HepG2 (cell line): ENCODE measurements around the gene IFT172. TPM values are rescaled to one million over a fixed set of nuclear protein-coding genes. Genes with fewer than 3 reads are reported as not detected.

Source experiments
- HOXA9 ChIP-seq: sonication (generic); formaldehyde crosslinking; IDR thresholded peaks from 2 replicates; pipeline ENCODE4 v1.8.1; 2022; ENCODE audit warnings: missing genetic modification reagents, mild to moderate bottlenecking, moderate library complexity, borderline replicate concordance
- KDM2A ChIP-seq: sonication (generic); formaldehyde crosslinking; IDR thresholded peaks from 2 replicates; pipeline ENCODE4 v1.4.0; 2020; ENCODE audit warnings: low read depth, missing genetic modification reagents, borderline replicate concordance
- KDM4B ChIP-seq: sonication (generic); formaldehyde crosslinking; IDR thresholded peaks from 2 replicates; pipeline ENCODE4 v1.4.0; 2020; ENCODE audit warnings: missing genetic modification reagents
- MAZ ChIP-seq, 2 experiments: sonication (generic) in 1 of 2; formaldehyde crosslinking in 1 of 2; IDR thresholded peaks; 2 replicates each; pipeline versions ENCODE4 v1.5.0 to v1.6.1; 2012 to 2020; ENCODE audit warnings: low read depth in 2 of 2, mild to moderate bottlenecking in 2 of 2, borderline replicate concordance in 1 of 2, improper control_type of control experiment in 1 of 2, low read length in 1 of 2, missing genetic modification reagents in 1 of 2, moderate library complexity in 1 of 2
- RFX3 ChIP-seq: IDR thresholded peaks from 2 replicates; pipeline ENCODE4 v1.6.1; 2016; ENCODE audit warnings: missing biosample characterization, missing genetic modification reagents
- RFXANK ChIP-seq: IDR thresholded peaks from 2 replicates; pipeline ENCODE4 v1.6.1; 2016
- SALL1 ChIP-seq: sonication (generic); formaldehyde crosslinking; IDR thresholded peaks from 2 replicates; pipeline ENCODE4 v1.8.0; 2022; ENCODE audit warnings: mild to moderate bottlenecking, missing genetic modification reagents
- SIX1 ChIP-seq: sonication (generic); formaldehyde crosslinking; IDR thresholded peaks from 2 replicates; pipeline ENCODE4 v1.4.0; 2020; ENCODE audit warnings: missing genetic modification reagents, borderline replicate concordance
- TOPORS ChIP-seq: sonication (generic); formaldehyde crosslinking; IDR thresholded peaks from 2 replicates; pipeline ENCODE4 v1.8.0; 2023; ENCODE audit warnings: mild to moderate bottlenecking, missing genetic modification reagents
- ZNF12 ChIP-seq: sonication (generic); formaldehyde crosslinking; IDR thresholded peaks from 2 replicates; pipeline ENCODE4 v1.5.0; 2020; ENCODE audit warnings: missing genetic modification reagents
- ZNF234 ChIP-seq: sonication (generic); formaldehyde crosslinking; conservative IDR thresholded peaks from 2 replicates; pipeline ENCODE4 v1.5.1; 2020; ENCODE audit warnings: mild to moderate bottlenecking, missing genetic modification reagents
- ZNF329 ChIP-seq: sonication (generic); formaldehyde crosslinking; IDR thresholded peaks from 2 replicates; pipeline ENCODE4 v1.9.0; 2021; ENCODE audit warnings: low read depth, mild to moderate bottlenecking, missing genetic modification reagents
- ZNF350 ChIP-seq: sonication (generic); formaldehyde crosslinking; IDR thresholded peaks from 2 replicates; pipeline ENCODE4 v1.4.0; 2020; ENCODE audit warnings: mild to moderate bottlenecking, low read depth, missing genetic modification reagents, borderline replicate concordance
- ZNF383 ChIP-seq: sonication (generic); formaldehyde crosslinking; IDR thresholded peaks from 2 replicates; pipeline ENCODE4 v1.4.0; 2020; ENCODE audit warnings: missing genetic modification reagents, mild to moderate bottlenecking, borderline replicate concordance
- ZNF598 ChIP-seq: sonication (generic); formaldehyde crosslinking; IDR thresholded peaks from 2 replicates; pipeline ENCODE4 v1.5.1; 2020; ENCODE audit warnings: mild to moderate bottlenecking, missing genetic modification reagents, borderline replicate concordance
- ZNF607 ChIP-seq: sonication (generic); formaldehyde crosslinking; IDR thresholded peaks from 2 replicates; pipeline ENCODE4 v1.5.1; 2020; ENCODE audit warnings: missing genetic modification reagents, mild to moderate bottlenecking, borderline replicate concordance
- ZNF619 ChIP-seq: sonication (generic); formaldehyde crosslinking; IDR thresholded peaks from 2 replicates; pipeline ENCODE4 v1.4.0; 2020; ENCODE audit warnings: mild to moderate bottlenecking, missing genetic modification reagents
- ZNF761 ChIP-seq: sonication (generic); formaldehyde crosslinking; conservative IDR thresholded peaks from 2 replicates; pipeline ENCODE4 v1.4.0; 2020; ENCODE audit warnings: mild to moderate bottlenecking, missing genetic modification reagents
- ZNF775 ChIP-seq: sonication (generic); formaldehyde crosslinking; IDR thresholded peaks from 2 replicates; pipeline ENCODE4 v1.4.0; 2020; ENCODE audit warnings: missing genetic modification reagents, mild to moderate bottlenecking, moderate library complexity, borderline replicate concordance
- polyA plus RNA-seq, 8 experiments: library from polyadenylated mRNA; depleted of rRNA in 3 of 8; stranded (reverse) in 7 of 8; unstranded in 1 of 8; fragments of >200 nt; fragmentation: Illumina TruSeq in 4 of 8; extraction: Trizol in 4 of 8; gene quantifications; 2 replicates each; pipeline versions ENCODE4 v1.2.1 to v1.2.3, GENCODE V29; 2011 to 2016; ENCODE audit warnings: low read depth in 4 of 8, missing spikeins in 1 of 8, mixed read lengths in 1 of 8; ENCODE audit not compliant: insufficient read depth in 1 of 8
- total RNA-seq, 5 experiments: library from RNA; depleted of rRNA; stranded (reverse); fragments of >200 nt; fragmentation: Illumina TruSeq; extraction: Trizol; gene quantifications; 2 replicates each; pipeline ENCODE4 v1.2.3, GENCODE V29; 2016; ENCODE audit warnings: low read depth in 1 of 5
- TF ChIP-seq, protein P1 (sequence below), 2 experiments: sonication (generic) in 1 of 2; formaldehyde crosslinking in 1 of 2; IDR thresholded peaks; 2 replicates each; pipeline versions ENCODE4 v1.5.1 to v1.6.1; 2011 to 2020; ENCODE audit warnings: borderline replicate concordance in 1 of 2, low read depth in 1 of 2, low read length in 1 of 2, mild to moderate bottlenecking in 1 of 2, missing genetic modification reagents in 1 of 2, moderate library complexity in 1 of 2
- TF ChIP-seq, protein P2 (sequence below): sonication (generic); formaldehyde crosslinking; IDR thresholded peaks from 2 replicates; pipeline ENCODE4 v1.8.1; 2023; ENCODE audit warnings: mild to moderate bottlenecking, inconsistent platforms, moderate library complexity, missing genetic modification reagents, borderline replicate concordance
- TF ChIP-seq, protein P3 (sequence below): sonication (generic); formaldehyde crosslinking; IDR thresholded peaks from 2 replicates; pipeline ENCODE4 v1.8.0; 2022; ENCODE audit warnings: missing genetic modification reagents, mild to moderate bottlenecking, inconsistent platforms, borderline replicate concordance

IFT172 gene
- total and polyA plus RNA-seq, 2 of the 13 experiments (the other 11 are each of a cell fraction or from before 2014, with no cell fraction given): 21.6 to 35.7 TPM

DNA sequence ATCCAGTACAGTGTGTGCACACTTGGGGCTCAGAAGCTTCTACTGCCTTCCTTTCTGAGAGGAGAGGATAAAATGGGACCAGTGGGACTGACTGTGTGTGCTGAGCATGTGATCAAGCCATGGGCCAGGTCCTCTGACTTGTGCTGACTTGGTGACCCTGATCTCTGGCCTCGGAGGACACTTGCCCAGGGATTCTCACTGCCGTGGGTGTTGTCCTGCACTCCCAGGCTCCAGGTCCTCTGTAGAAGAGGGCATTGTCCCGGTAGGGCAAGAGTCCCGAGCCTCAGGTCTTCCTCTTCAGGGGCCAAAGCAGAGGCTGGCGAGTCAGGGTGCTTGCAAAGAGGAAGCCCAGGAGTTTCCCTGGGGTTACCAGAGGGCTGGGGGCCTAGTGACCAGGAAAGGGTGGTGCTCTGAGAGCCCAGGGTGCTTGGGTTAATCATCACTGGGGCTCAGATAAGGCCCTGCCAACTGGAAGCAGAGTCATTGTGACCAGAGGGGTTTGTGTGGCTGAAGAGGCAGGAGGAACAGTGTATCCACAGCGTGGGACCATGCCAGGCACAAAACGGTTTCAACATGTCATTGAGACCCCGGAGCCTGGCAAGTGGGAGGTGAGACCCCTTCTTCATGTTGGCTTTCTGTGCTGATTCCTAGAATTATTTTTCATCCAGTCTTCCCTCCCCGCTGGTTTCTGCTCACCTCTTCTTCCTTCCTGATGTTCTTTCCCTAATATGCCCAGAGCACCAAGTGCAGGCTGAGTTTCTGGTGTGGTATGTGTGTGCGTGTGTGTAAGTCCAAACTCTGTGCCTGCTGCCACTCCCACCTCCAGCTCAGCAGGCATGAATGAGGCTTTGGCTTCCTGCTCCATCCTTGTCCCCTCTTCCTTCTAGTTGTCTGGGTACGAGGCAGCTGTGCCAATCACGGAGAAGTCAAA lies 7.1 kb upstream of the IFT172 start, which contains the start of gene GCKR (continued):
- TF ChIP-seq, protein P1, sequence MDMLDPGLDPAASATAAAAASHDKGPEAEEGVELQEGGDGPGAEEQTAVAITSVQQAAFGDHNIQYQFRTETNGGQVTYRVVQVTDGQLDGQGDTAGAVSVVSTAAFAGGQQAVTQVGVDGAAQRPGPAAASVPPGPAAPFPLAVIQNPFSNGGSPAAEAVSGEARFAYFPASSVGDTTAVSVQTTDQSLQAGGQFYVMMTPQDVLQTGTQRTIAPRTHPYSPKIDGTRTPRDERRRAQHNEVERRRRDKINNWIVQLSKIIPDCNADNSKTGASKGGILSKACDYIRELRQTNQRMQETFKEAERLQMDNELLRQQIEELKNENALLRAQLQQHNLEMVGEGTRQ (IDR thresholded peaks at IDR 0.05; ENCODE audit: low read depth, low read length): no peak
- TF ChIP-seq, protein P1 (CRISPR knock-in tag; IDR thresholded peaks at IDR 0.05; ENCODE audit: borderline replicate concordance): peak; percentile 75; the same call in 1 of the 2 replicates
- TF ChIP-seq SIX1 (CRISPR knock-in tag): 0 out of 2 replicates have a peak, but pooled peaks have one; percentile 28
- peak; percentile 76; the same call in 1 of the 2 replicates for TF ChIP-seq TOPORS (CRISPR knock-in tag)
- peak; percentile 73; the same call in 1 of the 2 replicates for TF ChIP-seq HOXA9 (CRISPR knock-in tag)
- 0 out of 2 replicates have a peak, but pooled peaks have one; percentile 82 for TF ChIP-seq ZNF234 (CRISPR knock-in tag)
- TF ChIP-seq, protein P2, sequence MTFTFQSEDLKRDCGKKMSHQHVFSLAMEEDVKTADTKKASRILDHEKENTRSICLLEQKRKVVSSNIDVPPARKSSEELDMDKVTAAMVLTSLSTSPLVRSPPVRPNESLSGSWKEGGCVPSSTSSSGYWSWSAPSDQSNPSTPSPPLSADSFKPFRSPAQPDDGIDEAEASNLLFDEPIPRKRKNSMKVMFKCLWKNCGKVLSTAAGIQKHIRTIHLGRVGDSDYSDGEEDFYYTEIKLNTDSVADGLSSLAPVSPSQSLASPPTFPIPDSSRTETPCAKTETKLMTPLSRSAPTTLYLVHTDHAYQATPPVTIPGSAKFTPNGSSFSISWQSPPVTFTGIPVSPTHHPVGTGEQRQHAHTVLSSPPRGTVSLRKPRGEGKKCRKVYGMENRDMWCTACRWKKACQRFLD (CRISPR knock-in tag): no peak
- no peak for TF ChIP-seq ZNF775 (CRISPR knock-in tag)
- peak; percentile 30; the same call in 1 of the 2 replicates for TF ChIP-seq MAZ (IDR thresholded peaks at IDR 0.05; ENCODE audit: borderline replicate concordance, low read depth, low read length)
- peak; percentile 79 for TF ChIP-seq MAZ (CRISPR knock-in tag; IDR thresholded peaks at IDR 0.05; ENCODE audit: low read depth)
- TF ChIP-seq, protein P3, sequence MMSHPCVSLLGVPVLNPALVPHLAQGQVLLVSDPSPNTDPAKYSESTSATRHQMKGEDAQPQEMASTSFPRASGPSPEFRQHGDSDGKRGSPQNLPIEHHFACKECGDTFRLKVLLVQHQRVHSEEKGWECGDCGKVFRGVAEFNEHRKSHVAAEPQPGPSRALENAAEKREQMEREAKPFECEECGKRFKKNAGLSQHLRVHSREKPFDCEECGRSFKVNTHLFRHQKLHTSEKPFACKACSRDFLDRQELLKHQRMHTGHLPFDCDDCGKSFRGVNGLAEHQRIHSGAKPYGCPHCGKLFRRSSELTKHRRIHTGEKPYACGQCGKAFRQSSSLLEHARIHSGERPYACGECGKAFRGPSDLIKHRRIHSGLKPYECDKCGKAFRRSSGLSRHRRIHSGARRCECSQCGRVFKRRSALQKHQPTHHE (CRISPR knock-in tag): 0 out of 2 replicates have a peak, but pooled peaks have one; percentile 3
- no peak for TF ChIP-seq RFX3 (CRISPR knock-in tag)
- peak; percentile 94 for TF ChIP-seq SALL1 (CRISPR knock-in tag)
- TF ChIP-seq ZNF350: peak; percentile 96; the same call in 1 of the 2 replicates
- TF ChIP-seq KDM4B (CRISPR knock-in tag): peak; percentile 19; the same call in 1 of the 2 replicates
- TF ChIP-seq ZNF619 (CRISPR knock-in tag): peak; percentile 73
- TF ChIP-seq ZNF607 (CRISPR knock-in tag): peak; percentile 92
- TF ChIP-seq ZNF761: no peak
- no peak for TF ChIP-seq ZNF329
- TF ChIP-seq ZNF383 (CRISPR knock-in tag): no peak
- 0 out of 2 replicates have a peak, but pooled peaks have one; percentile 87 for TF ChIP-seq ZNF598 (CRISPR knock-in tag)
- TF ChIP-seq ZNF12 (CRISPR knock-in tag): peak; percentile 13; the same call in 1 of the 2 replicates
- TF ChIP-seq RFXANK (CRISPR knock-in tag): peak; percentile 86; the same call in 1 of the 2 replicates
- peak; percentile 58; the same call in 1 of the 2 replicates for TF ChIP-seq KDM2A (CRISPR knock-in tag)
